H1 (cell line): Measurements from ENCODE around the gene LMBR1. TPM values are rescaled to one million over a fixed set of nuclear protein-coding genes. Genes with fewer than 3 reads are reported as not detected.

Experiments used
- CTCF ChIA-PET: fragments of 300-600 bp; sonication (Branson Sonifier 250); formaldehyde crosslinking; loops from one replicate; lab custom pipeline; 2021; ENCODE audit not compliant: partially characterized antibody; lab: Charles Lee
- POLR2A ChIA-PET: fragments of 300-600 bp; sonication (Branson Sonifier 250); formaldehyde crosslinking; loops from one replicate; lab custom pipeline; 2021; ENCODE audit warnings: inconsistent platforms; ENCODE audit not compliant: partially characterized antibody; lab: Charles Lee
- DNase-seq, 2 experiments: peaks; one replicate each; pipeline versions ENCODE4 v3.0.0 to v3.0.0-alpha.2; 2010 to 2022; ENCODE audit warnings: low spot score in 2 of 2, low read depth in 1 of 2, mixed read lengths in 1 of 2
- FAIRE-seq: peaks from 2 replicates; lab custom pipeline; 2011; peaks lifted over from hg19 to GRCh38; lab: Jason Lieb, UNC
- H2AFZ ChIP-seq: 2 replicates; pipeline ENCODE4 v1.8.1; 2012; ENCODE audit warnings: low read length, inconsistent platforms
- H2AK5ac ChIP-seq: 2 replicates; pipeline ENCODE4 v1.6.1; 2013; ENCODE audit warnings: low read depth, low read length
- H2BK120ac ChIP-seq: replicated peaks from 2 replicates; pipeline ENCODE3; 2013; ENCODE audit warnings: low read depth, low read length, inconsistent platforms
- H2BK12ac ChIP-seq: 2 replicates; pipeline ENCODE4 v1.6.1; 2013; ENCODE audit warnings: low read depth, low read length
- H2BK15ac ChIP-seq: 2 replicates; pipeline ENCODE4 v1.6.1; 2013; ENCODE audit warnings: low read length
- H2BK20ac ChIP-seq: 2 replicates; pipeline ENCODE4 v1.6.1; 2013; ENCODE audit warnings: low read length
- H2BK5ac ChIP-seq: 2 replicates; pipeline ENCODE4 v1.6.1; 2013; ENCODE audit warnings: low read depth, low read length
- H3K14ac ChIP-seq: 2 replicates; pipeline ENCODE4 v1.6.1; 2013; ENCODE audit warnings: inconsistent platforms; ENCODE audit not compliant: insufficient read length
- H3K18ac ChIP-seq: 2 replicates; pipeline ENCODE4 v1.6.1; 2013; ENCODE audit warnings: low read length; ENCODE audit errors: extremely low read depth
- H3K23ac ChIP-seq: 2 replicates; pipeline ENCODE4 v1.6.1; 2013; ENCODE audit warnings: inconsistent platforms; ENCODE audit not compliant: insufficient read length
- H3K23me2 ChIP-seq: 2 replicates; pipeline ENCODE4 v1.6.1; 2013; ENCODE audit warnings: low read depth, low read length
- H3K27ac ChIP-seq: 2 replicates; pipeline ENCODE4 v1.6.1; 2011; ENCODE audit warnings: low read depth, low read length, inconsistent platforms
- H3K27me3 ChIP-seq, 4 experiments: replicated peaks in 1 of 4; 1 replicate in 1 of 4; 2 replicates in 3 of 4; pipeline versions ENCODE4 v1.6.1 to v1.8.1; 2011 to 2013; ENCODE audit warnings: low read length in 3 of 4, mild to moderate bottlenecking in 3 of 4, inconsistent platforms in 2 of 4, mixed read lengths in 2 of 4, moderate library complexity in 1 of 4; ENCODE audit not compliant: control insufficient read depth in 3 of 4, insufficient read depth in 3 of 4; ENCODE audit errors: extremely low read depth in 1 of 4
- H3K36me3 ChIP-seq, 4 experiments: 2 replicates each; pipeline versions ENCODE4 v1.6.1 to v1.8.1; 2011 to 2013; ENCODE audit warnings: mild to moderate bottlenecking in 4 of 4, low read length in 3 of 4, moderate library complexity in 2 of 4, control low read depth in 1 of 4, inconsistent platforms in 1 of 4; ENCODE audit not compliant: insufficient read depth in 4 of 4, control insufficient read depth in 2 of 4
- H3K4ac ChIP-seq: replicated peaks from 2 replicates; pipeline ENCODE3; 2013; ENCODE audit warnings: low read length, low read depth, mixed read lengths, inconsistent platforms; ENCODE audit not compliant: insufficient read length
- H3K4me1 ChIP-seq, 4 experiments: replicated peaks in 1 of 4; 1 replicate in 1 of 4; 2 replicates in 3 of 4; pipeline versions ENCODE4 v1.6.1 to v1.8.1; 2011 to 2013; ENCODE audit warnings: low read length in 3 of 4, inconsistent platforms in 2 of 4, mixed read lengths in 1 of 4; ENCODE audit not compliant: insufficient read depth in 4 of 4, control insufficient read depth in 3 of 4
- H3K4me2 ChIP-seq, 2 experiments: 2 replicates each; pipeline versions ENCODE4 v1.6.1 to v1.8.1; 2011 to 2013; ENCODE audit warnings: low read depth in 2 of 2, low read length in 2 of 2, control low read depth in 1 of 2, inconsistent platforms in 1 of 2, mild to moderate bottlenecking in 1 of 2; ENCODE audit not compliant: insufficient read depth in 1 of 2
- H3K4me3 ChIP-seq, 4 experiments: fragments of 200-600, 300-600 bp in 1 of 4; sonication (generic), shearing (Covaris generic), sonication (Bioruptor Twin) in 1 of 4; 2 replicates each; pipeline versions ENCODE4 v1.5.1 to v1.8.1; 2011 to 2016; ENCODE audit warnings: low read length in 4 of 4, low read depth in 3 of 4, control low read depth in 2 of 4, inconsistent platforms in 2 of 4, mild to moderate bottlenecking in 2 of 4, mixed read lengths in 1 of 4, moderate library complexity in 1 of 4; ENCODE audit not compliant: insufficient read depth in 2 of 4; ENCODE audit errors: extremely low read depth in 1 of 4
- H3K56ac ChIP-seq: replicated peaks from 2 replicates; pipeline ENCODE3; 2013; ENCODE audit warnings: low read depth, mild to moderate bottlenecking, mixed read lengths, low read length, inconsistent platforms; ENCODE audit not compliant: insufficient read length
- H3K79me1 ChIP-seq: 2 replicates; pipeline ENCODE4 v1.6.1; 2013; ENCODE audit warnings: low read depth, low read length, control low read depth
- H3K79me2 ChIP-seq, 2 experiments: 2 replicates each; pipeline versions ENCODE4 v1.6.1 to v1.8.1; 2012 to 2013; ENCODE audit warnings: low read length in 2 of 2, mild to moderate bottlenecking in 2 of 2, inconsistent platforms in 1 of 2; ENCODE audit not compliant: insufficient read depth in 2 of 2, control insufficient read depth in 1 of 2
- H3K9ac ChIP-seq, 4 experiments: replicated peaks in 1 of 4; 1 replicate in 1 of 4; 2 replicates in 3 of 4; pipeline versions ENCODE4 v1.6.1 to v1.8.1; 2011 to 2013; ENCODE audit warnings: low read depth in 3 of 4, low read length in 3 of 4, control low read depth in 2 of 4, mild to moderate bottlenecking in 2 of 4, moderate library complexity in 2 of 4, inconsistent platforms in 1 of 4; ENCODE audit errors: extremely low read depth in 1 of 4
- H3K9me3 ChIP-seq, 2 experiments: 2 replicates each; pipeline versions ENCODE4 v1.6.1 to v1.8.1; 2012 to 2013; ENCODE audit warnings: mild to moderate bottlenecking in 2 of 2, moderate library complexity in 2 of 2, control low read depth in 1 of 2, inconsistent platforms in 1 of 2, low read depth in 1 of 2, low read length in 1 of 2, mixed read lengths in 1 of 2; ENCODE audit not compliant: insufficient read depth in 2 of 2
- H4K20me1 ChIP-seq, 2 experiments: replicated peaks in 1 of 2; 2 replicates each; pipeline versions ENCODE3 to v1.8.1; 2011 to 2013; ENCODE audit warnings: inconsistent platforms in 2 of 2, low read length in 2 of 2, mild to moderate bottlenecking in 1 of 2; ENCODE audit not compliant: insufficient read depth in 2 of 2, control insufficient read depth in 1 of 2
- H4K5ac ChIP-seq: 2 replicates; pipeline ENCODE4 v1.6.1; 2013; ENCODE audit warnings: low read length, low read depth, mixed read lengths, inconsistent platforms; ENCODE audit not compliant: insufficient read length
- H4K8ac ChIP-seq: 2 replicates; pipeline ENCODE4 v1.8.0; 2013; ENCODE audit warnings: mild to moderate bottlenecking, moderate library complexity, low read length, inconsistent platforms; ENCODE audit not compliant: insufficient read depth; ENCODE audit errors: extremely low read depth
- H4K91ac ChIP-seq: replicated peaks from 2 replicates; pipeline ENCODE3; 2013; ENCODE audit warnings: low read length, mixed read lengths, inconsistent platforms; ENCODE audit not compliant: insufficient read length
- BACH1 ChIP-seq: IDR thresholded peaks from 2 replicates; pipeline ENCODE4 v1.6.1; 2012; ENCODE audit warnings: low read length, improper control_type of control experiment
- BCL11A ChIP-seq, 2 experiments: IDR thresholded peaks; one replicate each; pipeline ENCODE4 v1.6.1; 2011; ENCODE audit warnings: low read depth in 2 of 2, low read length in 2 of 2, mild to moderate bottlenecking in 2 of 2
- CBX5 ChIP-seq: fragments of 300-800, 300-1000 bp; sonication (generic); IDR thresholded peaks from 2 replicates; pipeline ENCODE4 v1.7.1; 2016; ENCODE audit warnings: antibody characterized with exemption, low read length, low read depth
- EZH2 ChIP-seq: fragments of 200-600 bp; sonication (generic); IDR thresholded peaks from 2 replicates; pipeline ENCODE4 v1.7.1; 2012; ENCODE audit warnings: low read depth, mild to moderate bottlenecking, moderate library complexity, low read length, inconsistent platforms; ENCODE audit not compliant: severe bottlenecking
- HDAC6 ChIP-seq: IDR thresholded peaks from one replicate; pipeline ENCODE4 v1.7.1; 2012; ENCODE audit warnings: low read depth, mild to moderate bottlenecking, inconsistent platforms, low read length, moderate library complexity
- KDM5A ChIP-seq: fragments of 200-600 bp; IDR thresholded peaks from 2 replicates; pipeline ENCODE4 v1.7.1; 2012; ENCODE audit warnings: mild to moderate bottlenecking, low read length, inconsistent platforms, mixed read lengths
- POLR2AphosphoS5 ChIP-seq: IDR thresholded peaks from 2 replicates; pipeline ENCODE4 v1.6.1; 2011; ENCODE audit warnings: low read depth, low read length
- RAD21 ChIP-seq, 2 experiments: IDR thresholded peaks in 1 of 2; conservative IDR thresholded peaks in 1 of 2; 2 replicates each; pipeline ENCODE4 v1.6.1; 2011; ENCODE audit warnings: low read depth in 2 of 2, low read length in 2 of 2, improper control_type of control experiment in 1 of 2, inconsistent platforms in 1 of 2, mild to moderate bottlenecking in 1 of 2, moderate library complexity in 1 of 2
- TAF7 ChIP-seq: optimal IDR thresholded peaks from 2 replicates; pipeline ENCODE3; 2011; ENCODE audit warnings: low read depth, mild to moderate bottlenecking, inconsistent platforms, low read length, moderate library complexity, borderline replicate concordance
- TBP ChIP-seq: IDR thresholded peaks from 2 replicates; pipeline ENCODE4 v1.6.1; 2011; ENCODE audit warnings: low read depth, low read length, improper control_type of control experiment
- TEAD4 ChIP-seq: IDR thresholded peaks from 2 replicates; pipeline ENCODE4 v1.6.1; 2012; ENCODE audit warnings: low read depth, low read length, inconsistent platforms, mixed read lengths
- YY1 ChIP-seq: IDR thresholded peaks from 2 replicates; pipeline ENCODE4 v1.6.1; 2011; ENCODE audit warnings: low read depth, mild to moderate bottlenecking, low read length
- WGBS, 2 experiments: shearing (Covaris generic) in 1 of 2; methylation state at CpG; one replicate each; pipeline versions ENCODE4 v1.1.6 to v1.1.7; 2013 to 2015; ENCODE audit warnings: low lambda C conversion rate in 2 of 2, mixed read lengths in 2 of 2, inconsistent platforms in 1 of 2, low coverage in 1 of 2, missing lambda C conversion rate in 1 of 2; ENCODE audit not compliant: insufficient replicate concordance in 2 of 2, insufficient coverage in 1 of 2, insufficient read length in 1 of 2; ENCODE audit errors: extremely low coverage in 1 of 2, missing lambda C conversion rate in 1 of 2; 5-methylcytosine and 5-hydroxymethylcytosine counted together
- polyA plus RNA-seq, 7 experiments: library from polyadenylated mRNA; depleted of rRNA in 3 of 7; stranded (reverse) in 5 of 7; unstranded in 2 of 7; fragments of >200 nt in 5 of 7; fragments of 200-250 nt in 2 of 7; gene quantifications; 1 replicate in 5 of 7; 2 replicates in 1 of 7; 4 replicates in 1 of 7; pipeline versions ENCODE4 v1.2.1 to v1.2.3, GENCODE V29; 2011 to 2013; ENCODE audit warnings: missing spikeins in 2 of 7, mixed read lengths in 2 of 7
- total RNA-seq: library from RNA; stranded (reverse); fragmentation: NEBNext Ultra II Directional; extraction: Animal tissue kit (Norgen Biotek cat#: 25700); gene quantifications from 2 replicates; pipeline ENCODE4 v1.2.1, GENCODE V29; 2021
- TF ChIP-seq, protein P1 (sequence below): IDR thresholded peaks from 2 replicates; pipeline ENCODE4 v1.6.1; 2011; ENCODE audit warnings: low read depth, mild to moderate bottlenecking, low read length; ENCODE audit not compliant: insufficient read depth
- TF ChIP-seq, protein P2 (sequence below): IDR thresholded peaks from 2 replicates; pipeline ENCODE4 v1.6.1; 2012; ENCODE audit warnings: inconsistent platforms

LMBR1 gene
- total and polyA plus RNA-seq, 2 of the 8 experiments (the other 6 are each of a cell fraction or from before 2014, with no cell fraction given), result 15.1 to 70.4 TPM

DNA sequence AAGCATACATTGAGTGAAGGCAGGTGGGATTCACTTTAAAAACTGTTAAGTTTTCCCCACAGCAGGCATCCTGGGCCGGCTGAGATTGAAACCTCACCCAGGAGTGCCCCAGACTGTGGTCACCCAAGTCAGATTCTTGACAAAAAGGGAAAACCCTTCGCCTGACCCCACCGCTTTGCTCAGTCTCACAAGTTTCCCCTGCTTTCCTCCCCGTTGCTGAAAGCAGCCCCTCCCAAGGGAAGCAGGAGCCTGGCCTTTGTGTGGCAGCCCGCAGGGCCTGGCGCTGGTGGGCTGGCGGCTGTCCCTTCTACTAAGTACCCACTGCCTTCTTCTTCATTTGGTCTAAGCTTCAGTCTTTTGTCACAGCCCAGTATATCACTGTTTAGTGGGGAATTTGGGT is 236.4 kb downstream of the LMBR1 start:
- CTCF ChIA-PET, result no interaction called here
- DNase-seq, result no peak
- no peak for TF ChIP-seq TBP
- TF ChIP-seq RAD21 (IDR thresholded peaks at IDR 0.05 in 1 of 2, conservative IDR thresholded peaks at IDR 0.05 in 1 of 2; ENCODE audit: low read depth in 2 of 2, low read length in 2 of 2), result no peak
- TF ChIP-seq TAF7, result no peak
- no peak for TF ChIP-seq BACH1
- no peak for TF ChIP-seq TEAD4
- TF ChIP-seq CBX5, result no peak
- TF ChIP-seq HDAC6, result no peak
- TF ChIP-seq, protein P1, sequence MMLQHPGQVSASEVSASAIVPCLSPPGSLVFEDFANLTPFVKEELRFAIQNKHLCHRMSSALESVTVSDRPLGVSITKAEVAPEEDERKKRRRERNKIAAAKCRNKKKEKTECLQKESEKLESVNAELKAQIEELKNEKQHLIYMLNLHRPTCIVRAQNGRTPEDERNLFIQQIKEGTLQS, result no peak
- no peak for TF ChIP-seq YY1
- no peak for TF ChIP-seq POLR2AphosphoS5
- TF ChIP-seq BCL11A (IDR thresholded peaks at IDR 0.05; ENCODE audit: low read depth in 2 of 2, low read length in 2 of 2), result no peak
- no peak for TF ChIP-seq KDM5A
- TF ChIP-seq, protein P2, sequence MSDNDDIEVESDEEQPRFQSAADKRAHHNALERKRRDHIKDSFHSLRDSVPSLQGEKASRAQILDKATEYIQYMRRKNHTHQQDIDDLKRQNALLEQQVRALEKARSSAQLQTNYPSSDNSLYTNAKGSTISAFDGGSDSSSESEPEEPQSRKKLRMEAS, result no peak
- TF ChIP-seq EZH2, result no peak

More for the DNA sequence above, 236.4 kb downstream of the LMBR1 start:
- no peak overlapping the region for H3K23ac ChIP-seq
- no peak overlapping the region for H3K4me3 ChIP-seq
- H4K5ac ChIP-seq, result no peak overlapping the region
- no peak overlapping the region for H4K8ac ChIP-seq
- no peak overlapping the region for H3K9ac ChIP-seq
- H2BK120ac ChIP-seq, result no peak overlapping the region
- no peaks in the 10 kb centered on the region for H3K36me3 ChIP-seq
- H3K27ac ChIP-seq, result no peak overlapping the region
- 82% methylated on average over 7 of the region's 7 CpGs; no CpG with 5 or more reads in 1 of the 2 experiments for WGBS, 2 experiments
- no peak overlapping the region for H2BK15ac ChIP-seq
- H4K91ac ChIP-seq, result no peak overlapping the region
- peaks cover 0 to 3% (median 0%) of the 10 kb centered on the region in 4 experiments; a peak in 1 of 7 replicates for H3K4me1 ChIP-seq
- H2BK20ac ChIP-seq, result no peak overlapping the region
- no peak overlapping the region for H2BK5ac ChIP-seq
- H2AFZ ChIP-seq, result no peak overlapping the region
- H3K4ac ChIP-seq, result no peak overlapping the region
- H3K56ac ChIP-seq, result no peak overlapping the region
- no peak overlapping the region for H3K14ac ChIP-seq
- H3K27me3 ChIP-seq, result no peaks in the 10 kb centered on the region
- no peak overlapping the region for H3K4me2 ChIP-seq
- no peak for FAIRE-seq
- POLR2A ChIA-PET, result no interaction called here
- no peak overlapping the region for H3K18ac ChIP-seq
- H4K20me1 ChIP-seq, result no peaks in the 10 kb centered on the region
- H3K79me2 ChIP-seq, result no peaks in the 10 kb centered on the region
- no peaks in the 10 kb centered on the region for H3K79me1 ChIP-seq
- H2AK5ac ChIP-seq, result no peak overlapping the region
- H3K9me3 ChIP-seq, result no peaks in the 10 kb centered on the region
- no peaks in the 10 kb centered on the region for H3K23me2 ChIP-seq
- H2BK12ac ChIP-seq, result no peak overlapping the region
